Umbilical cord (tissue), 2 donors: ENCODE measurements around the gene C12orf76. TPM values are rescaled to one million over a fixed set of nuclear protein-coding genes. Genes with fewer than 3 reads are reported as not detected.
A peak's percentile ranks its signal among the peaks of the same experiment; 100 is the strongest.
"Not testable (repeated sequence)": the region's sequence is repeated elsewhere in the genome, so short reads cannot be mapped to it uniquely, and the experiment has no call there.

Experiments
- DNase-seq: peaks from one replicate; pipeline ENCODE4 v3.0.0-alpha.2; 2015; ENCODE audit warnings: low spot score
- total RNA-seq: library from RNA; depleted of rRNA; stranded (reverse); fragments of >200 nt; gene quantifications from one replicate; pipeline ENCODE4 v1.2.3, GENCODE V29; 2014; ENCODE audit warnings: low replicate concordance; ENCODE audit not compliant: insufficient read depth

C12orf76 gene, protein sequence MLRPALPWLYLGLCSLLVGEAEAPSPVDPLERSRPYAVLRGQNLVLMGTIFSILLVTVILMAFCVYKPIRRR
- total RNA-seq: 28.6 TPM

DNA sequence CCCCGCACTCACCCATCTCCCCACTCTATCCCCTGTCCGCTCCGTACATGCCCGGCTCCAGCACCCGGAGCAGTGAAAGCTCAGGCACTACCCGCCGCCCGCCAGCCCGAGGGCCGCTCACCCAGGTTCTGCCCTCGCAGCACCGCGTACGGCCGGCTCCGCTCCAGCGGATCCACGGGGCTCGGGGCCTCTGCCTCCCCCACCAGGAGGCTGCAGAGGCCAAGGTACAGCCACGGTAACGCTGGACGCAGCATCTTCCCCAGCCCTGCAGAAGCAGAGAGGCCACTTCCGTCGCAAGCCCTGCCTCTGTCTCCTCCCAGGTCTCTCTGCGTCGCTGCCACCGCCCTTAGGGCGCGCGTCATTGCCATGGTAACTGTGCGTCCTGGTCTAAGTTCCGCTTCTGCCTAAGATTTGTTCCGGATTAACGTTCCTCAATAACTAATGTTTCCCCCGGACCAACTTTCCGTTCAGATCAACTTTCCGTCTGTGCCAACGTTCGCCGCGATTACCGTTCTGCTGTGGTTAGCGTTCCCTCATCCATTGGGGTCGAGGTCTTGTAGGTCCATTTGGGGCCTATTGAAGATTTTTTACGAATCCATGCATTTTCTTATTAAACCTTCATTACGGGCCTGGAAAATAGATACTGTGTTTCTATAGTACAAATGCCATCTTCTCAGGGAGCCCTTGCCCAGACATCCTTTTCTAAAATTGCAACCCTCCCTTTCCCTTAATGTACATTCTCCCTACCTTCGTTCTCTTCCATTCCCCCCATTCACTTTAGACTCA is at the start of gene C12orf76:
TSS of gene C12orf76 (minus strand) at position 281 of the 786 bp plus-strand sequence. CDS start at position 254, 27 bp downstream.
- DNase-seq: peak; percentile 99

DNA sequence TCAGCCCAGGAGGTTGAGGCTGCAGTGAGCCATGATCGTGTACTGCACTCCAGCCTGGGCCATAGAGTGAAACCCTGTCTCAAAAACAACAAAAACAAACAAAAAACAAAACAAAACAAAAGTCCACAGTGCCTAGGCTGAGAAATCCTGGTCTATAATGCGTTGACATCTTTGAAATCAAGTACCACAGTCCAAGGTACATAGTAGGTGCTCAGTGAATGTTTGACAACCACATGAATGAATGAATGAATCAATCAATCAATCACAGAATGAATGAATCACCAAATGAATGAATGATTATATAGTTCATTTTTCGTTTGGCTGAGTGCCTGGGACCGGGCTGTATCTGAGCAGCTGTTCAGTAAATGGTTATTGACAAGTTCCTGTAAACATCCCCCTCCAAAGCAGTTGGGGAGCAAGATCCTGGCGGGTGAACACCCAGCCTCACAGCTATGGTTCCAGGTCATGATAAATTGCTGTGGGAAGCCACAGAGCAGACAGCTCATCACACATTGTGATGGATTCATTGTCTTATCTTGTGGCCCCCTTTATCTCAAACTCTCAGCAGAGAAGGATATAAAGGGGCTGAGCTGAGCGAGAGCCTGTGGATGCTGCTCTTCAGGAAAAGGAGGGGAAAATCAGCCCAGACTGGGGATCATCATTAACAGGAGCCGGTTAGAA is 45.4 kb upstream of the C12orf76 start:
- DNase-seq: no peak

GRCh38 chr12:110091136-110091711 is 42.9 kb upstream of the C12orf76 start:
- no peak for DNase-seq

DNA sequence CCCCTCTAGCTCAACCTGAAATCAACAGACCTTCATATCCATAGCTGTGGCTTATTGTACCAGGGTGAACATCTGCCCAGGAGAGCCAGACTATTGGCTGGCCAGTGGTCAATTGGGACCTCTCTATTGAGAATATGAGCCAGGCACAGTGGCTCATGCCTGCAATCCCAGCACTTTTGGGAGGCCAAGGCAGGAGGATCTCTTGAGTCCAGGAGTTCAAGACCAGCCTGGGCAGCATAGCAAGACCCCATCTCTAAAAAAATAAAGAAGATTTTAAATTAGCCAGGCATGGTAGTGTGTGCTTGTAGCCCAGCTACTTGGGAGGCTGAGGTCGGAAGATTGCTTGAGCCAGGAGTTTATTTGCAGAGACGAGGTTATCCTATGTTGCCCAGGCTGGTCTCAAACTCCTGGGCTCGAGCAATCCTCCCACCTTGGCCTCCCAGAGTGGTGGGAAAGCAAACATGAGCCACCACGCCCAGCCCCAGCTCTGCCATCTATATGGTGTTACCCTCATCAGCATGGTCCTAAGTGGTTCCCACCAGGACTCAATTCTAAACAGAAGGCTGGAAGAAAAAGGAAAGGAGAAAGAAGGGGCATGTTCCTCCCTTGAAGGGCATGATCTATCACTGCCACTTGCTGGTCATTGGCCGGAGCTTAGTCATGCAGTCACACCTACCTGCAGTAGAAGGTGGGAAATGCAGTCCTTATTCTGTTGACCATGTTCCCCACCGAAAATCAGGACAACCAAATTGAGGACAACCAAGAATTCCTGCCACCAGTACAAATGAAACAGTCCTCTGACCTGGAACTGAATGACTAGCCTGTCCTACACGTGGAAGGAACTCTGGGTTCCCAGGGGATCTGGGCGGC is 42.2 kb upstream of the C12orf76 start:
- DNase-seq: no peak

GRCh38 chr12:110088936-110089335 is 40.6 kb upstream of the C12orf76 start:
- DNase-seq: peak; percentile 34

DNA sequence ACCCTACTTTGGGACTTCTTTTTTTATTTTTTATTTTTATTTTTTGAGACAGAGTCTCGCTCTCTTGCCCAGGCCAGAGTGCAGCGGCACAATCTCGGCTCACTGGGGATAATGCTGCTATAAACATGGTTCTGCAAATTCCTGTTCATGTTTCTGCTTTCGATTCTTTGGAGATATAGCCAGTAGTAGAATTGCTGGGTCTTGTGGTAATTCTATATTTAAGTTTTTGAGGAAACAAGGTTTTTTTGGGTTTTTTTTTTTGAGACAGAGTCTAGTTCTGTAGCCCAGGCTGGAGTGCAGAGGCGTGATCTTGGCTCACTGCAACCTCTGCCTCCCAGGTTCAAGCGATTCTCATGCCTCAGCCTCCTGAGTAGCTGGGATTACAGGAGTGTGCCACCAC is 39.9 kb upstream of the C12orf76 start:
- DNase-seq: peak; percentile 26

- DNase-seq: no peak
These were observed 36.1 kb upstream of the C12orf76 start for GRCh38 chr12:110084314-110085015.

GRCh38 chr12:110080410-110080809 is 32.1 kb upstream of the C12orf76 start:
- DNase-seq: no peak

DNA sequence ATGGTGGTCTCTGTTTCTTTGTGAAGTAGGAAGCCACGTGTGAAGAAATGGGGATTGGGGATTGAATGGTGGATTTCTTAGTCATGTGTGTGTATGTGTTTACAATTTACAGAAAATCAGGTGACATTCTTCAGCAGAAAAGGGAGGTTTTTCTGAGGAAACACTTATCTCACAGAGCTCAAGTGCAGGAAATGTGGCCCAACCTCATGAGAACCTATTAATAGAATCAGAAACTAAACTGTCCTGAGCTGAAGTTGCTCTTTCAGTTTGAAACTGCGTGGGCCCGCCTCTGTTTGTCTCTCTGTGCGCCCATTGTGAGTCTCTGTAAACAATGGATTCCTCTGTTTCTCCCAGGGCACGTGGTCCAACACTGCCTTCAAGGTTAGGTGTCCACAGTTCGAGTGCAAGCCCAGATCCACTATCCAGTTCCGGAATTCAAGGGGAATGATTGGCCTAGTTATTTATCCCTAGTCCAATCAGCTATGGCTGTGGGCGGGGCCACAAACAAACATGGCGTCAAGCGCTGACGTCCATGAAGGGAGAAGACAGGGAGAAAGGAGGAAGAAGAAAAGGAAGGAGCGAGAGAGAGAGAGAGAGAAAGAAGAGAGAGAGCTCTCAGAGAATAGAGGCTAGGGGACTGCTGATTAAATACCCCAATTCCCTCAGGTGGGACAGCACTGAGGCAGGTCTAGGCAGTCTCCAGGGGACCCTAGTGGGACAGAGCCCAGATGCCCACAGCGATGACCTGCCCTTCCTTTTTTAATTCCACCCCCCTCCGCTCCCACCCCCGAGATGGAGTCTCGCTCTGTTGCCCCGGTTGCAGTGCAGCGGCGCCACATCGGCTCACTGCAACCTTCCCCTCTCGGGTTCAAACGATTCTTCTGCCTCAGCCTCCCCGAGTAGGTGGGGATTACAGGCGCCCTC is 31.4 kb upstream of the C12orf76 start:
- DNase-seq: peak; percentile 21

DNA sequence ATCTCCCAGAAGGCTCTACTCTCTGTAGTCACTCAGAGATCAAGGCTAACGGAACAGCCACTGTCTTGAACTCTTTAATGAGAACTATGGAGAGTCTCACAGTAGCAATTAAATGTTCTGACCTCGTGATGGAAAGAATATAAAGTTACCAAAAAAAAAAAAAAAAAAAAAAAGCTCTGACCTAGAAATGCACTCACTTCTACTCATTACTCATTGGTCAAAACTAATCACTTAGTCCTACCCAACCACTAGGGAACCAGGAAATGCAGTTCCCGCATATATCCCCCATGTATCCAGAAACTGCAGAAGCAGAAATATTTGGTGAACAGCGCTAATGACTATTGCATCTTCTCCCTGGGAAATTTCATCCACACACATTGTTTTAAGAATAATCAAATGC is 29.5 kb upstream of the C12orf76 start:
- no peak for DNase-seq

GRCh38 chr12:110075880-110076279 is 27.6 kb upstream of the C12orf76 start:
- DNase-seq: no peak

- no peak for DNase-seq
These were observed 25.8 kb upstream of the C12orf76 start for GRCh38 chr12:110074089-110074488.

GRCh38 chr12:110073049-110073831 is 24.9 kb upstream of the C12orf76 start:
- no peak for DNase-seq

- not testable (repeated sequence) for DNase-seq
These were observed 24.3 kb upstream of the C12orf76 start for GRCh38 chr12:110072636-110073035.

DNA sequence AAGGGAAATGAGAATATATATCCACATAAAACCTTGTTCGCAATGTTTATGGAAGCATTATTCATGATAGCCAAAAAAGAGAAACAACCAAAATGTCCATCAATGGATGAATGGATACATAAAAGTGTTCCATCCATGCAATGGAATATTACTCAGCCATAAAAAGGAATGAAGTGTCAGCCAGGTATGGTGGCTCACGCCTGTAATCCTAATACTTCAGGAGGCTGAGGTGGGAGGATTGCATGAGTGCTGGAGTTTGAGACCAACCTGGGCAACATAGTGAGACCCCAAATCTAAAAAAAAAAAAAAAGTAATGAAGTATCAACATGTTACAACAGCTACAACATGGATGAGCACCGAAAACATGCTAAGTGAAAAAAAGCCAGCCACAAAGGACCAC is 23.6 kb upstream of the C12orf76 start:
- no peak for DNase-seq

DNA sequence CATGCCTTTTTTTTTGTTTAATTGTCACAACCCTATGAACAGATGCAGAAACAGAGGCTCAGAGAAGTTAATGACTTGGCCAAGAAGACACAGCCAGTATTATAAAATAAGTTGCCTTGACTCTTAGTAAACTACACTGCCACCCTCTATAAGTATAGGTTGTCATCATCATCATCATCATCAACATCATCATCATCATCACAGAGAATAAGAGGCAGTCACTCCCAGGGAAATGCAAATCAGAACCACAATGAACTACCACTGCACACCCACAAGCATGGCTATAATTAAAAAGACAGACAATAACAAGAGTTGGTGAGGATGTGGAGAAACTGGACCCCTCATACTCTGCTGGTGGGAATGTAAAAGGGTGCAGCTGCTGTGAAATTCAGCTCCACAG is 23.2 kb upstream of the C12orf76 start:
- DNase-seq: no peak

DNA sequence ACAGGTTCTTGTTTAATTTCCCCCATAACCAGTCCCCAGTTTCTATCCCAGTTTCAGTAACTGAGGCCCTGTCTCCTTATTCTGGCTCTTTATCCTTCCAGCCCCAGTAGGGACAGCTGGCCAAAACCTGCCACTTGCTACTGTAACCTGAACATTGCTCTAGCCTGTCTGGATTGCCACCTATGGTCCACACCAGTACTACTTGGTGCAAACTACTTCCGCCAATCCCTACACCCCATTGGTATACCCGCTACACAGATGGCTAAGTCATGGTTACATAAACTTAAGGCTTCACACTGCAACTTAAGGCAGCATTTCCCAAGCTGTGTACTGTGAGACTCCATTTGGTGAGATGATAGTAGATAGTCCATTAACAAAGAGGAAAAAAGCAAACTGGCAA is 20.3 kb upstream of the C12orf76 start:
- DNase-seq: no peak

DNA sequence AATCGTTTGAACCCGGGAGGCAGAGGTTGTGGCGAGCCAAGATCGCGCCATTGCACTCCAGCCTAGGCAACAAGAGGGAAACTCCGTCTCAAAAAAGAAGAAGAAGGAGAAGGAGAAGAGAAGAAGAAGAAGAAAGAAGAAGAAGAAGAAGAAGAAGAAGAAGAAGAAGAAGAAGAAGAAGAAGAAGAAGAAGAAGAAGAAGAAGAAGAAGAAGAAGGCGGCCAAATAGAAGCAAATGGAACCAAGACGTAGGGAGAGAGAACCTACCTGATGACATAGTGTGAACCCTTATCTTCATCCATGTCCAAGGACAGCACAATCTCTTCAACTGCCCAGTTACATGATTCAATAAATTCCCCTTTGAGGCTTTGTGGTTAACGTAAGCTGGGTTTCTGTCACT is 19.8 kb upstream of the C12orf76 start:
- not testable (repeated sequence) for DNase-seq

DNA sequence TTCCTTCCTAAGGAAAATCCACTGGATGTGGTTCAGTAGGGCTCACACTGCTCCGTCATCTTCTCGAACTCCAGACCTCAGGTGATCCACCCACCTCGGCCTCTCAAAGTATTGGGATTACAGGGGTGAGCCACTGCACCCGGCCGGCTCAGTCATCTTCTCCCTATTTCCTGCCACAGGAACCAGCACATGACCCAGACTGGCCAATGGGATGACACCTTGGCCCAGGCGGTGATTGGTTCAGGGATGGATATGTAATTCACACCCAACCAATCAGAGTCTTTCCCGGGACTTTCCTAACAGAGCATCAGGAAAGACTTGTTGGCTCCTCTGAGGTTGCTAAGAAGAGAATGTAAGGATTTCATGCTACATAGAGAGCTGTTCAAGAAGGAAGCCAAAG is 19.2 kb upstream of the C12orf76 start:
- no peak for DNase-seq
